Colonic mucosa (tissue), 4 donors: Measurements from ENCODE around the gene HERC2. TPM values are rescaled to one million over a fixed set of nuclear protein-coding genes. Genes with fewer than 3 reads are reported as not detected.

ENCODE experiments used
- DNase-seq: peaks from one replicate; pipeline ENCODE4 v3.0.0-alpha.2; 2020
- H3K27ac ChIP-seq: fragments of 200-600 bp; one replicate; pipeline ENCODE4 v1.8.0; 2021
- H3K27me3 ChIP-seq: fragments of 200-600 bp; one replicate; pipeline ENCODE4 v1.8.0; 2021
- H3K36me3 ChIP-seq: fragments of 200-600 bp; one replicate; pipeline ENCODE4 v1.8.0; 2021
- H3K4me1 ChIP-seq: fragments of 200-600 bp; one replicate; pipeline ENCODE4 v1.8.0; 2021; ENCODE audit warnings: mild to moderate bottlenecking
- H3K4me3 ChIP-seq: fragments of 200-600 bp; one replicate; pipeline ENCODE4 v1.8.0; 2021
- H3K9ac ChIP-seq, 2 donors: one replicate each; pipeline ENCODE4 v1.7.0; 2013; ENCODE audit warnings: control low read depth in 2 of 2, low read depth in 2 of 2, low read length in 2 of 2
- H3K9me3 ChIP-seq: fragments of 200-600 bp; one replicate; pipeline ENCODE4 v1.8.0; 2021
- intact Hi-C: fragments of 100-400 bp; cut with DNase I; formaldehyde crosslinking; loops from one replicate; pipeline ENCODE4 v1.14.1; 2022
- total RNA-seq, 2 donors: library from RNA; stranded (reverse); fragmentation: NEBNext Ultra II Directional in 1 of 2; extraction: Animal tissue kit (Norgen Biotek cat#: 25700) in 1 of 2; gene quantifications; one replicate each; pipeline ENCODE4 v1.2.1, GENCODE V29; 2021
- TF ChIP-seq, protein P1 (sequence below): fragments of 200-600 bp; IDR thresholded peaks from one replicate; pipeline ENCODE4 v1.8.0; 2022; ENCODE audit warnings: antibody characterized with exemption, mild to moderate bottlenecking
- donor health status: healthy.
- donor health status: DM: no; HTN: no; CAD: no.
- donor health status: DM: no; HTN: no; CAD: no.

Gene HERC2
- total RNA-seq, 2 donors from 2014 or later = 50.8 to 71.2 TPM

DNA sequence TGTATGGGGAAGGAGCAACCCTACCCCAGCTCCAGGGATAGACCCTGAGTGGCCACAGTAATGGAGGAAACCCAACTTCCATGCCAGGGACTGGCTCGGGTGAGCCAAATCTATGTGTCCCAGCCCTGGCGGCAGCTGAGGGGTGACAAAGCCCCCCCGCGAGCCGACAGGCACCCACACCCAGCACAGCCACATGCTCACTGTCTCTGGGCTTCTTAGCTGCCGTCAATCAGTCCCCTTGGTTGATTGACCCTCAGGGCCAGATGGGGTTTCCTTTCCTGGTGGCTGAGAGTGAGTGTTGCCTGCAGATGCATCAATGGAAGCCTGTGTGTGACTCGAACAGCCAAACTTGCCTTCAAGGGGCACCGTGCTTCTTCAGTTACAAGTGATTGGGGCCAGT is 220.8 kb downstream of the HERC2 start:
- Histone ChIP-seq H3K36me3 (no peaks in the 10 kb centered on the region), H3K27me3 (peaks cover 34% of the 10 kb centered on the region), H3K27ac (no peak overlapping the region), H3K4me1 (peaks cover 9% of the 10 kb centered on the region), H3K9me3 (no peaks in the 10 kb centered on the region), H3K4me3 (no peak overlapping the region), H3K9ac (no peak overlapping the region)
- intact Hi-C loops = no loop called here
- TF ChIP-seq, protein P1, sequence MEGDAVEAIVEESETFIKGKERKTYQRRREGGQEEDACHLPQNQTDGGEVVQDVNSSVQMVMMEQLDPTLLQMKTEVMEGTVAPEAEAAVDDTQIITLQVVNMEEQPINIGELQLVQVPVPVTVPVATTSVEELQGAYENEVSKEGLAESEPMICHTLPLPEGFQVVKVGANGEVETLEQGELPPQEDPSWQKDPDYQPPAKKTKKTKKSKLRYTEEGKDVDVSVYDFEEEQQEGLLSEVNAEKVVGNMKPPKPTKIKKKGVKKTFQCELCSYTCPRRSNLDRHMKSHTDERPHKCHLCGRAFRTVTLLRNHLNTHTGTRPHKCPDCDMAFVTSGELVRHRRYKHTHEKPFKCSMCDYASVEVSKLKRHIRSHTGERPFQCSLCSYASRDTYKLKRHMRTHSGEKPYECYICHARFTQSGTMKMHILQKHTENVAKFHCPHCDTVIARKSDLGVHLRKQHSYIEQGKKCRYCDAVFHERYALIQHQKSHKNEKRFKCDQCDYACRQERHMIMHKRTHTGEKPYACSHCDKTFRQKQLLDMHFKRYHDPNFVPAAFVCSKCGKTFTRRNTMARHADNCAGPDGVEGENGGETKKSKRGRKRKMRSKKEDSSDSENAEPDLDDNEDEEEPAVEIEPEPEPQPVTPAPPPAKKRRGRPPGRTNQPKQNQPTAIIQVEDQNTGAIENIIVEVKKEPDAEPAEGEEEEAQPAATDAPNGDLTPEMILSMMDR = no peak
- no peak for DNase-seq

DNA sequence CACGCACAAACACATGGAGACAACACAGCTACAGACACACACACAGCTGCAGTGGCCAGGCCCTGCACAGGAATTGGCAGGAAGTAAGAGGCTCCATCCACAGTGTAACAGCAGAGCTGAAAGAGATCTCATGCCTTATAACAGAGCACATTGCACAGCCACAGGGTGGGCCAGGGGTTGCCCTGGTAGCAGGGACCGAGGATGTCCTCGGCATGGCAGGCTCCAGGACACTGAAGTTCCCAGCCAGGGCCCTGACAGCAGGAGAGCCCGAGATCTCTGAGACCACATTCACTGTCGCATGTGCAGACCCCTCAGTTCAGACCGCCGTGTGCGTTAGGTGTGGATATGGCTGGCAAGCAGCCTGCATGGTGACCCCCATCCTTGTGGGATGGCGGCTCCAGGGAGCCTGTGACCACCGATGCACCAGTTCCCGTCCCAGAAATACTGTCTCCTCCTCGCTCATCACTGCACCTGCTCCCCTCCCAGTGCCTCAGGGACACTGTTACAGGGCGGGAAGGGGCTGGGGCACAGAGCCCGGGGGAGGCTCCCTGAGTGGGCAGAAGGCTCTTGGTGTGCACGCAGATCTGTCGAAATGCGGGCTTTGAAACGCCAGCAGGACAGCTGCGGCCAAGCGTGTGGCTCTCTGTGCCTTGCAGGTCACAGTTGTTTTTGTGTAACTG is 221.3 kb downstream of the HERC2 start:
- TF ChIP-seq, protein P1 = no peak
- no peak overlapping the region for H3K4me3 ChIP-seq
- no peak overlapping the region for H3K27ac ChIP-seq
- no peak for DNase-seq
- H3K9ac ChIP-seq = no peak overlapping the region
- no peaks in the 10 kb centered on the region for H3K36me3 ChIP-seq
- H3K4me1 ChIP-seq = peaks cover 9% of the 10 kb centered on the region
- peaks cover 33% of the 10 kb centered on the region for H3K27me3 ChIP-seq
- intact Hi-C loops = no loop called here
- H3K9me3 ChIP-seq = no peaks in the 10 kb centered on the region

DNA sequence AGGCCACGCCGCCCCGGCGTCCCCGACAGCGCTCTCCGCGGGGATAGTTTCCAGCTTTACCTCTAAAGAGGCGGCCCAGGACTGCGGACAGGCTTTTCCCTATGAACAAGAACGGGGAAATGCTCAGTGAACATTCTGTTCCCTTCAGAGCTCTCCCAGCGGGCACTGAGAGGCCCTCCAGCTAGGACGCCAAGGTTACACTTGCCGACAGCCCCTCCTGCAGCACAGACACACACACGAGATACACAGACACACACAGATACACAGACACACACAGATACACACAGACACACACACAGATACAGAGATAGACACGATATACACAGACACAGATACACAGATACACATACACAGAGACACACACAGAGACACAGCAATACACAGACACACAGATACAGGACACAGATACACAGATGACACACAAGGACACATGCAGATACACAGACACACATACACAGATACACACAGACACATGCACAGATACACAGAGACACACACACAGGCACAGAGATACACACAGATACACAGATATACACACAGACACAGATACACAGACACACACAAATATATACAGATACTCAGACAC is 222.3 kb downstream of the HERC2 start:
- H3K9ac ChIP-seq = no peak overlapping the region
- H3K27me3 ChIP-seq = peaks cover 33% of the 10 kb centered on the region
- no peak overlapping the region for H3K27ac ChIP-seq
- H3K4me1 ChIP-seq = peaks cover 9% of the 10 kb centered on the region
- no peaks in the 10 kb centered on the region for H3K36me3 ChIP-seq
- intact Hi-C loops = no loop called here
- TF ChIP-seq, protein P1 = no peak
- H3K4me3 ChIP-seq = no peak overlapping the region
- no peaks in the 10 kb centered on the region for H3K9me3 ChIP-seq
- no peak for DNase-seq

DNA sequence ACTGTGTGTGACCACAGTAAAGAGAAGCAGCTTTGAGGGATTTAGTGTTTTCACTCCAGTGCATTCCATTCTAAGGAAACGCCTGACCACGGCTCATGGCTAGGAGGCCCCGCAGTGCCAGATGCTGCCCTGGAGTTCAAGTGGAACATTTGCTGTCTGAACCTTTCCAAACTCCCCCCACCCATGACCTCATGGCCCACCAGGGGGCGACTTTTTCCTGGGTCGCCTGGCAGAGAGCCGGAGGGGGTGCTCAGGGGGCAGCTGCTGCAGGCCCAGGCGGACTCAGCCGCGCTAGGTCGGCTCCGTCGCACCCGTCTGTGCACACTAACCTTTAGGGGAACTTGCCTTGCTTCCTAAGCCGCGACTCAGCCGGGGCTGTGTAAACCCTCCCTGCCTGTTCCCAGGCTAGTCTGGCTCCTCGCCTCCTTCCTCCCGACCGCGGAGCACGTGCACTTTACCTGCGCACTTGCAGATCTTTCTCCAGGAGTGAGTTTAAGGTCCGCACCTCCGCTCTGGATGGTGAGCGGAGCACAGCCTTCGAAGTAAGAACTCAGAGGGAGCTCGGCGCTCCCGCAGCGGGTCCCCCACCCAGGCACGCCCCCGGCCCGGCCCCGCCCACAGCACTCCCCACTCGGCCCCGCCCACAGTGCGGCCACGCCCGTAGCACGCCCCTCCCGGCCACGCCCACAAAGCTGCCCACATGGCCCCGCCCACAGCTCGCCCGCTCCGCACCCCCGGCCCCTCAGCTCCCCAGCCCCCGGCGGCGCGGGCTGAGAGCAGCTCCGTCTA is 223.0 kb downstream of the HERC2 start, which contains the start of gene OCA2:
Gene OCA2 (minus strand): TSS at position 550 of the 789 bp plus-strand sequence. CDS start 17,441 bp downstream, outside the sequence.
- no peaks in the 10 kb centered on the region for H3K36me3 ChIP-seq
- peaks cover 9% of the 10 kb centered on the region for H3K4me1 ChIP-seq
- H3K27ac ChIP-seq = no peak within 1 kb of the TSS
- H3K27me3 ChIP-seq = peaks cover 33% of the 10 kb centered on the region
- H3K9ac ChIP-seq = no peak within 1 kb of the TSS
- H3K9me3 ChIP-seq = no peaks in the 10 kb centered on the region
- intact Hi-C loops = no loop called here
- H3K4me3 ChIP-seq = no peak within 1 kb of the TSS
- peak; percentile 68 for DNase-seq
- TF ChIP-seq, protein P1 = no peak

DNA sequence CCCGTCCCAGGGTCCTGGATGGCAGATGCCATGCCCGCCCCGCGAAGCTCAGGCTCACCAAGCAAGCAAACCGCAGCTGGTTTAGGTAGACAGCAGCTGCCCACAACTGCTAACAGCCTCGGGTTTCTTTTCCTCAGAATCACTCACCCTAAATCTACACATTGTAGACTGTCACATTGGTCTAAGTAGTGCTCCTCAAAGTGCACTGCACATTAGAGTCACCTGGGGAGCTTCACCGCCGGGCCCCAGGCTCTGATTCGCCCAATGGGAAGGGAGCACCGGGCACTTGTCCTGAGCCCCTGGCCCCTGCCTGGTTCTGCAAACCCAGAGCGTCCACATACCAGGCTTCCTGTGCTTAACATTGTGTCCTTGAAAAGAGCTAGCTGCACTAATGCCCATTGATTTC is 223.6 kb downstream of the HERC2 start:
- Histone ChIP-seq H3K27ac (no peak overlapping the region), H3K27me3 (peaks cover 33% of the 10 kb centered on the region), H3K36me3 (no peaks in the 10 kb centered on the region), H3K4me3 (no peak overlapping the region), H3K9me3 (no peaks in the 10 kb centered on the region), H3K4me1 (peaks cover 9% of the 10 kb centered on the region), H3K9ac (no peak overlapping the region)
- intact Hi-C loops = no loop called here
- no peak for DNase-seq
- TF ChIP-seq, protein P1 = no peak
